Fibroblast of villous mesenchyme (primary cell): ENCODE results near the gene NAGK. TPM values are rescaled to one million over a fixed set of nuclear protein-coding genes. Genes with fewer than 3 reads are reported as not detected.
"Not testable (repeated sequence)": the region's sequence is repeated elsewhere in the genome, so short reads cannot be mapped to it uniquely, and the experiment has no call there.

Experiments used
- DNase-seq: peaks from one replicate; pipeline ENCODE4 v3.0.0-alpha.2; 2010; ENCODE audit warnings: low read depth
- H3K4me3 ChIP-seq: 2 replicates; pipeline ENCODE4 v1.5.1; 2011; ENCODE audit warnings: low read depth, mild to moderate bottlenecking, low read length
- total RNA-seq: library from RNA; depleted of rRNA; stranded (reverse); fragments of >200 nt; gene quantifications from 2 replicates; pipeline ENCODE4 v1.2.3, GENCODE V29; 2012
- TF ChIP-seq, protein P1 (sequence below): IDR thresholded peaks from 2 replicates; pipeline ENCODE4 v1.5.1; 2012; ENCODE audit warnings: low read depth, mild to moderate bottlenecking, low read length; ENCODE audit not compliant: insufficient read depth

The NAGK gene
- total RNA-seq, 1 donor: 42.7 TPM

DNA sequence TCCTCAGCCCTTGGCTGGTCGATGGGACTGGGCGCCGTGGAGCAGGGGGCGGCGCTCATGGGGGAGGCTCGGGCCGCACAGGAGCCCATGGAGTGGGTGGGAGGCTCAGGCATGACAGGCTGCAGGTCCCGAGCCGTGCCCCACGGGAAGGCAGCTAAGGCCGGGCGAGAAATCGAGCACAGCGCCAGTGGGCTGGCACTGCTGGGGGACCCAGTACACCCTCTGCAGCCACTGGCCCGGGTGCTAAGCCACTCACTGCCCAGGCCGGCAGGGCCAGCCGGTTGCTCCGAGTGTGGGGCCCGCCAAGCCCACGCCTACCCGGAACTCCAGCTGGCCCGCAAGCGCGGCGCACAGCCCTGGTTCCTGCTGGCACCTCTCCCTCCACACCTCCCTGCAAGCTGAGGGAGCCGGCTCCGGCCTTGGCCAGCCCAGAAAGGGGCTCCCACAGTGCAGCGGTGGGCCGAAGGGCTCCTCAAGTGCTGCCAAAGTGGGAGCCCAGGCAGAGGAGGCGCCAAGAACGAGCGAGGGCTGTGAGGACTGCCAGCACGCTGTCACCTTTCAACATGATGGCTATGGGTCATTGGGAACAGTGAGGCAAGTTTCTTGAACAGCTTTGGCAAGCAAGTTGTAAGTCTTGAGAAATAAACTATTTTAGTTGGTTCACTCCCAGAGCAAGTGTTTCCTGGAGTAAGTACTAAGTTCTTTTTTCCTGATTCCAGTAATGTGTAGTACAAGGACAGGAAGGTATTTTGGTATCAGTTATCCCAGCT, 24.2 kb downstream of the NAGK start:
- not testable (repeated sequence) for DNase-seq, H3K4me3 ChIP-seq

DNA sequence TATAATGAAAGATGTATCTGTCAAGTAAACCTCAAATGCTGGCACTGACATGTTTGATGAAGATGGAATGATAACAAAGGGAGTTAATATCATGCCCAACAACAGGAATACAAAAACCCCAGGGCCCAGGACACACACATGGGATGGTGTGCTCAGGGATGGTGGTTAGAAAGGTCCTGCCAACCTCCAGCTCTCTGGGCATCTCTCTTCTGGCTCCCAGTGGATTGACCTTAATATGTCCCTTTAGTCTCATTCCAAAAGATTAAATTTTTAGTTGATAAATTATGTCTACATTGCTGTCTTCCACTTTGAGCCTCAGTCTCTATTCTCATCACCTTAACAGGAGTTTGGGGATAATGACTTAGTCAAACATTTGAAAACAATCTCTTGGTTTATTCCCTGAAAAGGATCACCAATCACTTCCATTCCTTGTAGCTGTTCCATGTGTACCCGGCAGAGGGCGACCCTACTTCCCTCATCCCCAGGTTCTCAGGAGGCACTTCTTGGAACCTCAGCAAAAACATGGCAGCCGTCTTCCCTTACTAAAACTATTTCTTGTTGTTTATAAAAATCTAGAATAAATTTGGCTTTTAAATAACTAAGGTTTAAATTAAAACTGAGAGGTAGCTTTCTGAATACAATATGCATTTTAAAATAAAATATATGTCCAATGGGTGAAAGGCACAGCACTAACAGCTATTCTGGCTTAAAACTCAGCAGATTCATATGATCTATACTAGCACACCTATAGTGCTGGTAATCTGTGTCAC, 31.9 kb downstream of the NAGK start:
- TF ChIP-seq, protein P1, sequence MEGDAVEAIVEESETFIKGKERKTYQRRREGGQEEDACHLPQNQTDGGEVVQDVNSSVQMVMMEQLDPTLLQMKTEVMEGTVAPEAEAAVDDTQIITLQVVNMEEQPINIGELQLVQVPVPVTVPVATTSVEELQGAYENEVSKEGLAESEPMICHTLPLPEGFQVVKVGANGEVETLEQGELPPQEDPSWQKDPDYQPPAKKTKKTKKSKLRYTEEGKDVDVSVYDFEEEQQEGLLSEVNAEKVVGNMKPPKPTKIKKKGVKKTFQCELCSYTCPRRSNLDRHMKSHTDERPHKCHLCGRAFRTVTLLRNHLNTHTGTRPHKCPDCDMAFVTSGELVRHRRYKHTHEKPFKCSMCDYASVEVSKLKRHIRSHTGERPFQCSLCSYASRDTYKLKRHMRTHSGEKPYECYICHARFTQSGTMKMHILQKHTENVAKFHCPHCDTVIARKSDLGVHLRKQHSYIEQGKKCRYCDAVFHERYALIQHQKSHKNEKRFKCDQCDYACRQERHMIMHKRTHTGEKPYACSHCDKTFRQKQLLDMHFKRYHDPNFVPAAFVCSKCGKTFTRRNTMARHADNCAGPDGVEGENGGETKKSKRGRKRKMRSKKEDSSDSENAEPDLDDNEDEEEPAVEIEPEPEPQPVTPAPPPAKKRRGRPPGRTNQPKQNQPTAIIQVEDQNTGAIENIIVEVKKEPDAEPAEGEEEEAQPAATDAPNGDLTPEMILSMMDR: peak; percentile 68
- peak; percentile 62 for DNase-seq
- H3K4me3 ChIP-seq: no peak overlapping the region

DNA sequence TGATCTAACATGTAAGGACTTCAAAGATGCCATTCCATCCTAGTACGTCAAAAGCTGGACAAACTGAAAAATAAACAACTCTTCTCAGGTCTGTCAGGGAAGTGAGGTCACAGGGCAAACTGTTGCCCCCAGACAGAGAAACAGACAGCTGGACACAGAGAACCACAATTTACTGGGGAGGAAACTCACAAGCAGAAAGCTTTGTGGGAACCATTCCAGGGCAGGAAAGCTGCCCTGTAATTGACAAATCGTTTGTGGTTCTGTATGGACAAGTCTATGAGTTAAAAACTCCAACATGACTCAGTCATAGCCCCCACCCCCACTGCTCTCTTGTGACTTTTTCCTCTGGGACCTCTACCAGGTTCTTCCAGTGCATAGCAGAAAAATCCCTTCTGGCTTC, 33.2 kb downstream of the NAGK start:
- peak; percentile 56 for DNase-seq
- TF ChIP-seq, protein P1: no peak
- H3K4me3 ChIP-seq: no peak overlapping the region

DNA sequence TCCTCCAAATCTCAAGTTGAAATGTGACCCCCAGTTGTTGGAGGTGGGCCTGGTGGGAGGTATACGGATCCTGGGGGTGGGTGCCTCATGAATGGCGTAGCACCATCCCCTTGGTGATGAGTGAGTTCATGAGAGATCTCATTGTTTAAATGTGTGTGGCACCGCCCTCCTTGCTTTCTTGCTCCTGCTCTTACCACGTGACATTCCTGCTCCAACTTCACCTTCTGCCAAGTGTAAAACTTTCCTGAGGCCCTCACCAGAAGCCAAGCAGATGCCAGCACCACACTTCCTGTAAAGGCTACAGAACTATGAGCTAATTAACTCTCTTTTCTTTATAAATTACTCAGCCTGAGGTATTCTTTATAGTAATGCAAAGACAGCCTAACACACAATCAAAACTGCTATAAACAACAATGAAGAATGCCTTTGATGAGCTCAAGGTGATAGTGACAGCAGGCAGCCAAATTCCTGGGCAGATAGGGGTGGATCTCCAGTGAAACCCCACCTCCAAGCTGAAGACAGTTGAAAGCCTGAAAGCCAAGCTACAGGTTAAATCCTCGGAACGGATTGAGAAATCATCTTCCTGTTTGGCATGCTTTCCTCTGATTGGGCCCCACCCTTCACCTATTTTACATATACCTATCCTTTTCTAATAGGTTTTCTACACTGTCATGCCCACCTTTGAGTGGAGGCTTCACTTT, 34.7 kb downstream of the NAGK start:
- no peak overlapping the region for H3K4me3 ChIP-seq
- TF ChIP-seq, protein P1: no peak
- no peak for DNase-seq

DNA sequence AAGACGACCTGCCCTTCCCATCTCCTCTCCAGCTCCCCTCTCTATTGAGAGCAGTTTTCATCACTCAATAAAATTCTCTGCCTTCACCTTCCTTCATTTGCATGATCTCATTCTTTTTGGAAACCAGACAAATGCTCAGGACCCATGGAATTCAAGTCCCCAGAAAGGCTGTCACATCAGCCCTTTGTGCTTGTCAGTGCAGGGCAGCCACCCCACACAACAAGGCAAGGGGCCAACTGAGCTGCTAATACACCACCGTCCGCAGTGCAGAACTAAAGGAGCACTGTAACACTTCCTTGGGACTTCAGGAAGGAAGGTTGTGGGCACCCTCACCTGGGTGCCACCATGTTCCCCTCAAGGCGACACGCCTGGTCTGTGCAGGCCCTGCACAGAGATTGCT, 35.4 kb downstream of the NAGK start:
- DNase-seq: no peak
- TF ChIP-seq, protein P1: no peak
- no peak overlapping the region for H3K4me3 ChIP-seq

DNA sequence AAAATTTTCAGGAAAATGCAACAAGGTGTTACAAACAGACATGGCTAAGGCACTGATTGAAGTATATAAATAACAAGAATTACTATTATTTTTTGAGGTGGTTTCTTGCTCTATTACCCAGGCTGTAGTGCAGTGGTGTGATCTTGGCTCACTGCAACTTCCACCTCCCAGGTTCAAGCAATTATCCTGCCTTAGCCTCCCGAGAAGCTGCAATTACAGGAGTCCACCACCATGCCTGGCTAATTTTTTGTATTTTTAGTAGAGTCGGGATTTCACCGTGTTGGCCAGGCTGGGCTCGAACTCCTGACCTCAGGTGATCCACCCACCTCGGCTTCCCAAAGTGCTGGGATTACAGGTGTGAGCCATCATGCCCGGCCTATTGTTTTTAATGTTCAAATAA, 38.0 kb downstream of the NAGK start:
- not testable (repeated sequence) for H3K4me3 ChIP-seq, DNase-seq

DNA sequence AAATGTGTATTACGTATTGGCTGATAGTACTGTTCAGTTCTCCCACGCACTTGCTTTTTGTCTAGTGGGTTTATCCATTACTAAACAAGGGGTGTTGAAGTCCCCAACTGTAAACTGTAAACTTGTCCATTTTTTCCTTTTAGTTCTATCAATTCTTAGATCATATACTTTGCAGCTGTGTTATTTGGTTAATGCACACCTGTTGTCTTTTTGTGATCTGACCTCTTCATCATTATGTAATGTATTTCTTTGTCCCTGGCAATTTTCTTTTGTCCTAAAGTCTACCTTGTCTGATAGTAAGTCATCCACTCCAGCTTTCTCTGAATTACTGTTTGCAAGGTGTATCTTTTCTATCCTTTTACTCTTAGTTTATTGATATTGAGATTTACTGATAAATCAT, 39.6 kb downstream of the NAGK start:
- TF ChIP-seq, protein P1: no peak
- DNase-seq: no peak
- H3K4me3 ChIP-seq: no peak overlapping the region
